Heart left ventricle (tissue), 13 donors: ENCODE measurements around the gene SEC24B.

Experiments used
- POLR2A ChIP-seq, 2 donors: fragments of 450-650 bp; IDR thresholded peaks; one replicate each; pipeline ENCODE4 v1.6.1; 2017; ENCODE audit warnings: antibody characterized with exemption in 2 of 2, mild to moderate bottlenecking in 2 of 2, moderate library complexity in 2 of 2
- TF ChIP-seq, protein P1 (sequence below), 12 donors: fragments of 200-600 bp; sonication (generic) in 4 of 12; IDR thresholded peaks; one replicate each; pipeline versions ENCODE4 v1.5.0 to v1.8.0; 2018 to 2022; ENCODE audit warnings: antibody characterized with exemption in 12 of 12, mild to moderate bottlenecking in 5 of 12
- donor health status: ischemic (EF 13 %, LVEDD 7.1; RV severe dilation, severe dysfunction).
- donor health status: DM: no; HTN: yes; CAD: no.
- donor health status: DM: no; HTN: no; CAD: no.
- donor health status: ischemic (EF 25% LVEDD 6.9; RV normal size, moderate dysfunction).
- donor health status: ischemic (EF 25% LVEDD 5.7; RV mildly dilated, moderate dysfunction).
- donor health status: ischemic (EF 35%, LVEDD 5.7; RV mildly dilated, moderate dysfunction).
- donor health status: nonischemic (EF 11% LVEDD 7.7; RV severe dilation, severe dysfunction).
- donor health status: DM: yes; HTN: yes; CAD: no.
- donor health status: PGD.
- donor health status: ischemic (EF 29% LVEDD 5.4; RV normal size, mild dysfunction).
- donor health status: nonischemic (EF 23%, LVEDD 6.1; RV moderate dilation, normal function).

DNA sequence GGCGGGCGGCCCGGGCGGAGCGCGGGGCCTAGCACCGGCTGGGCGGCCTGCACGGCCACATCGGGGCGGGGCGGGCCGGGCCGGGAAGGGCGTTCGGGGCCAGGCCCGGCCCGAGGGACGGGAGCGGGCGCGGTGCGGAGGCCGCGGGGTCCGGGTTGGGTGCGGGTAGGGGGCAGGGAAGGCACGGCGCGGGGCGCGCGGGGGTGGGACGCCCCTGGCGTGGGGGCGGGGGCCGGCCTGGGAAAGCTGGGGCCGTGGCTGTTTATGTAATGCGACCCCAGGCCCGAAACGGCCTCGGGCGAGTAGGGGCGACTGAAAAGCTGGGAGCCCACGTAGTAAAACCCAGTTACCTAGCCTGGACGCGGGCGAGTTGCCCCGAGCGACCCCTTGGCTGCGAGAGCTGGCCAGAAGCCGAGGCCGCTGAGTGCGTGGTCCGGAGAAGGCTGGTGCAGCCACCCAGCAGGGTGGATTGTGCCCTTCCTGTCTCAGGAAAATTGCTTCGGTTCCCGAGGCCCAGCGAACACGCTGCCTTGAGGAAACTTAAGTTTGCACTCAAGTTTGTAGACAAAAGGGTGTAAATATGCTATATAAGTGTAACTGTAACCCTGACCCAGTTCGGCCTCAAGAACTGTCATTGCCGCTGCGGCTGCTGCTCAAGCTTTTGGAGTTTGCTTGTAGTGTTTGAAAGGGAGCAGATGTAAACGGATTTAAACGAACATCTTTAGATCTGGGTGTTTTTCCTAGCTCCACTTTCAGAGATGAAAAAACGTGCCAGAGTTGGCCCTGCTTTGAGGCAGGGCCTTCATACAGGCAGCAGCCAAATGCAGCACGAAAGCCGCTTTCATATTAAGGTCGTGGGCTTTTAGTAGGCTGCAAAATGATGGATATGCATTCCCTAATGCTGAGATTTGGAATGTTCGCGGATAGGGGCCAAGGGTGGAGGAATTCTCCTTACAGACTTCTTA is 674 bp downstream of the SEC24B start:
- TF ChIP-seq, protein P1, sequence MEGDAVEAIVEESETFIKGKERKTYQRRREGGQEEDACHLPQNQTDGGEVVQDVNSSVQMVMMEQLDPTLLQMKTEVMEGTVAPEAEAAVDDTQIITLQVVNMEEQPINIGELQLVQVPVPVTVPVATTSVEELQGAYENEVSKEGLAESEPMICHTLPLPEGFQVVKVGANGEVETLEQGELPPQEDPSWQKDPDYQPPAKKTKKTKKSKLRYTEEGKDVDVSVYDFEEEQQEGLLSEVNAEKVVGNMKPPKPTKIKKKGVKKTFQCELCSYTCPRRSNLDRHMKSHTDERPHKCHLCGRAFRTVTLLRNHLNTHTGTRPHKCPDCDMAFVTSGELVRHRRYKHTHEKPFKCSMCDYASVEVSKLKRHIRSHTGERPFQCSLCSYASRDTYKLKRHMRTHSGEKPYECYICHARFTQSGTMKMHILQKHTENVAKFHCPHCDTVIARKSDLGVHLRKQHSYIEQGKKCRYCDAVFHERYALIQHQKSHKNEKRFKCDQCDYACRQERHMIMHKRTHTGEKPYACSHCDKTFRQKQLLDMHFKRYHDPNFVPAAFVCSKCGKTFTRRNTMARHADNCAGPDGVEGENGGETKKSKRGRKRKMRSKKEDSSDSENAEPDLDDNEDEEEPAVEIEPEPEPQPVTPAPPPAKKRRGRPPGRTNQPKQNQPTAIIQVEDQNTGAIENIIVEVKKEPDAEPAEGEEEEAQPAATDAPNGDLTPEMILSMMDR (IDR thresholded peaks at IDR 0.05) = no peak
- no peak for TF ChIP-seq POLR2A (IDR thresholded peaks at IDR 0.05)
